Measurements from ENCODE around the gene TMEM72. TPM values are rescaled to one million over a fixed set of nuclear protein-coding genes. Genes with fewer than 3 reads are reported as not detected.
A peak's percentile ranks its signal among the peaks of the same experiment; 100 is the strongest.

The TMEM72 gene
- total RNA-seq, 4 donors from 2014 or later = not detected

DNA sequence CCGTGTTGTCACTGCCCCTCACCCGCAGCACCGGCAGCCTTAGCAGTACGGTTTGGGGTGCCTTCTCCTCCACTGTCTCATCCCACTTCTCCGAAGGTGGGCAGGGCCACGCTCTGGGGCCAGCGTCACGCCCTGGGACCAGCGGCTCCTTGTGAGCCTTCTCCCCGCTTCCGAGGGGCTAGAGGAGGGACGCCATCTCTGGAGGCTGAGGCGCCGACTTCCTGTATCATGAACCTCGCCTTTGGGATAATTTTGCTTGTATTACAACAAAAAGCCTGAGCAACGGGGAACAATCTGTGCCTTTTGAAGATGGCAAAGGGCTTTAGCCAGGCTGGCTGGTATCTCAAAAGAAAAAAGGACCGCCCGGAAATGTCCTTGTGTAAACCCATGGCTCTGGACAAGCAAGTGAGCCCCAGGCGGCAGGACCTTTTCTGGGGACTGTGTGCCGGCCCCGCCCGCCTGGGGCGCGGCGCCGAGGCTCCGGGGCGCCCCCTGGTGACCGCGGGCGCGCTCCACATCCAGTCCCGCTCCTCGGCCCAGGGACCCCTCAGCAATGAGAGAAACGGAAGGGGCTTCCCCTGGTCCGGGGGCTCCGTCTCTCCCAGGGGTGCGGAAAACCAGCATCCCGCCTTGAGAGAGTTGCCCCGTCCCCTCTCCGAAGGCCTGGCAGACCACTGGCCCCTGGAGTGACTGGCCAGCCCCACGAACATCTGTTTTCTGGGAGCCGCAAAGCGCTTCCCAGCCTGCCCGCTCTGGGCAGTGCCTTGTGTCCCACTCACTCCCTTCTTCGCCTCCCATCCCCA, 63.7 kb downstream of the TMEM72 start:
- intact Hi-C loops (cut with DNase I; ENCODE audit: low total_unique reads) = loop anchor here (5.0 kb wide), 1 partner anchor 43 kb away; no protein-coding TSS in a partner anchor
- TF ChIP-seq, protein P1, sequence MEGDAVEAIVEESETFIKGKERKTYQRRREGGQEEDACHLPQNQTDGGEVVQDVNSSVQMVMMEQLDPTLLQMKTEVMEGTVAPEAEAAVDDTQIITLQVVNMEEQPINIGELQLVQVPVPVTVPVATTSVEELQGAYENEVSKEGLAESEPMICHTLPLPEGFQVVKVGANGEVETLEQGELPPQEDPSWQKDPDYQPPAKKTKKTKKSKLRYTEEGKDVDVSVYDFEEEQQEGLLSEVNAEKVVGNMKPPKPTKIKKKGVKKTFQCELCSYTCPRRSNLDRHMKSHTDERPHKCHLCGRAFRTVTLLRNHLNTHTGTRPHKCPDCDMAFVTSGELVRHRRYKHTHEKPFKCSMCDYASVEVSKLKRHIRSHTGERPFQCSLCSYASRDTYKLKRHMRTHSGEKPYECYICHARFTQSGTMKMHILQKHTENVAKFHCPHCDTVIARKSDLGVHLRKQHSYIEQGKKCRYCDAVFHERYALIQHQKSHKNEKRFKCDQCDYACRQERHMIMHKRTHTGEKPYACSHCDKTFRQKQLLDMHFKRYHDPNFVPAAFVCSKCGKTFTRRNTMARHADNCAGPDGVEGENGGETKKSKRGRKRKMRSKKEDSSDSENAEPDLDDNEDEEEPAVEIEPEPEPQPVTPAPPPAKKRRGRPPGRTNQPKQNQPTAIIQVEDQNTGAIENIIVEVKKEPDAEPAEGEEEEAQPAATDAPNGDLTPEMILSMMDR (IDR thresholded peaks at IDR 0.05) = peak in 2 of 3 donors; percentile 72 to 79
- no peak for TF ChIP-seq POLR2A (IDR thresholded peaks at IDR 0.05)
- no peak overlapping the region for H3K4me3 ChIP-seq (ENCODE audit: low read depth, poor library complexity, severe bottlenecking)
- WGBS, 2 donors = 3% methylated on average over 32 to 46 of the region's 46 CpGs
- DNase-seq (ENCODE audit: low spot score in 2 of 2) = peak in 1 of 2 donors; percentile 94

DNA sequence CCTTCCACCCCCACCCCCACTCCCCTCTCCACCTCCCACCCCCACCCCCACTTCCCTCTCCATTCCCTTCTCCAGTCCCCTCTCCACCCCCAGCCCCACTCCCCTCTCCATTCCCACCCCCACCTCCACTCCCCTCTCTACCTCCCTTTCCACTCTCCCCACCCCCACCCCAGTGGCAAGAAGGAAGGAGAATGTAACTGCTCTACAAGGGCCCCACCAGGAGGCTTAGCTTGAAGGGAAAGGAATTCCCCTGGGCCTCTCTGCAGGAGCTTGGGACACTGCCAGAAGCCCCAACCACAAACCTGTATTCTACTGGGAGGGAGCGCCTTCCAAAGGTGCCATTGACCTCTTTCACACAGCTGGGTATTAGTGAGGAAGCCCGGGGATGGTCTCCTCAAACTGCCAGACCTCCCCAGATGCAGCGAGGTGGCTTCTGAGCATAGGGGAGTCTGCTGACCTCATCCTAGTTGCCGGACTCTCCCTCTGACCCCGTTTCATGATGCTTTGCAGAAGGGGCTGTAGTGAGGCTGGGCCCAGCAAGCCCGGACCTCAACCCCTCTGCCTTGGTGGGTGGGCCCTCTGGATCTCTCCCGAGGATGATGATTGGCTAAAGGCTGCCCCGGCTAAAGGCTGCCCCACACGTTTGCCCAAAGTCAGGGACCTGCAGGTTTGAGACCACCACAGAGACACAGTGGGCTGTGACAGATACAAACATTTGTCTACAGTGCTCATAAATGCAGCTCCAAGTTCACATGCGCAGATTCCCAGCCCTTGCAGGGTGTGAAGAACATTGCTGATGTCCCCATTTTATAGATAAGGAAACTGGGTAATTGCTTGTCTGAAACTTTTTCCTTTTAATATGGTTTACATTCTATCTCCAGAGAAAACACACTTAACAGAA, 64.5 kb downstream of the TMEM72 start:
- no peak for DNase-seq (ENCODE audit: low spot score in 2 of 2)
- no peak overlapping the region for H3K4me3 ChIP-seq (ENCODE audit: low read depth, poor library complexity, severe bottlenecking)
- TF ChIP-seq POLR2A (IDR thresholded peaks at IDR 0.05) = no peak
- TF ChIP-seq, protein P1 (IDR thresholded peaks at IDR 0.05) = no peak
- WGBS, 2 donors = 52 to 64% methylated on average over 10 of the region's 10 CpGs
- intact Hi-C loops (cut with DNase I; ENCODE audit: low total_unique reads) = loop anchor here (5.0 kb wide), 1 partner anchor 43 kb away; no protein-coding TSS in a partner anchor

DNA sequence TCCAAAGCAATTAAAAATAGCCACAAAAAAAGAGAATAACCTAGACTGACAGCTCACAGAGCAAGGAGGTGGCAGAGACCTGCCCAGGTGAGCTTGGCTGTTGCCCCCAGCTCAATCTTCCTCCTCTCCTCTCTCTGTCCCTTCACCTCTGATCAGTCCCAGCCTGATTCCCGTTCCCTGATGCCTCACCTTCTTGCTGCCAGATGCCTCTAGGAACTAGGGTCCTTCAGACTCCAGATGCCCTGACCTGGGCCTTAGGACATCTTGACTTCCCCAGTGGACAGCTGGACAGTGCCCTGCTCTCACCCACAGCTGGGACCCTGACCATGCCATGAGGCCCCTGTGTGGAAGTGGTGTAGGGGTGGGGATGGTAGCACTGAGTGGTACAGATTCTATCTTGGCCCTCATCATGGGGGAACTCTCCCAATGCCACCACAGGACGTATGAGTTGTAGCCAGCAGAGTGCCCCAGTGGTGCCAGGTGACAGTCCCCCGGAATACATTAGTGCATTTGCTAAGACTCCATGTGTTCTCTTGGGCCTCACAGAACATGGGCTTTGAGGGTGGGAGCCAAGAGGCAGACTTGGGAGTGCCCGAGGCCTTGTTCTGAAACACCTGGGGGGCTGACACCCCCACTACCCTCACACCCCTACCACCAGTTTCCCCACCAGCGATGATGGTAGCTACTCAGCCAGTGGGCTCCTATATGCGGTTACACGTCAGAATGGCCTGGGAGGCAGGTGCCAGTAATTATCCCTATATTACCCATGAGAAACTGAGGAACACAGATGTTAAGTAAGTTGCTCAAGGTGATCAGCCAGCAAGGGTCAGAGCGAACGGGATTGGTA, 65.4 kb downstream of the TMEM72 start:
- intact Hi-C loops (cut with DNase I; ENCODE audit: low total_unique reads) = loop anchor here (5.0 kb wide), 1 partner anchor 44 kb away; no protein-coding TSS in a partner anchor
- DNase-seq (ENCODE audit: low spot score in 2 of 2) = no peak
- WGBS, 2 donors = 84 to 86% methylated on average over 9 of the region's 9 CpGs
- no peak for TF ChIP-seq POLR2A (IDR thresholded peaks at IDR 0.05)
- TF ChIP-seq, protein P1 (IDR thresholded peaks at IDR 0.05) = no peak
- peak overlapping the region; percentile 16 for H3K4me3 ChIP-seq (ENCODE audit: low read depth, poor library complexity, severe bottlenecking)

DNA sequence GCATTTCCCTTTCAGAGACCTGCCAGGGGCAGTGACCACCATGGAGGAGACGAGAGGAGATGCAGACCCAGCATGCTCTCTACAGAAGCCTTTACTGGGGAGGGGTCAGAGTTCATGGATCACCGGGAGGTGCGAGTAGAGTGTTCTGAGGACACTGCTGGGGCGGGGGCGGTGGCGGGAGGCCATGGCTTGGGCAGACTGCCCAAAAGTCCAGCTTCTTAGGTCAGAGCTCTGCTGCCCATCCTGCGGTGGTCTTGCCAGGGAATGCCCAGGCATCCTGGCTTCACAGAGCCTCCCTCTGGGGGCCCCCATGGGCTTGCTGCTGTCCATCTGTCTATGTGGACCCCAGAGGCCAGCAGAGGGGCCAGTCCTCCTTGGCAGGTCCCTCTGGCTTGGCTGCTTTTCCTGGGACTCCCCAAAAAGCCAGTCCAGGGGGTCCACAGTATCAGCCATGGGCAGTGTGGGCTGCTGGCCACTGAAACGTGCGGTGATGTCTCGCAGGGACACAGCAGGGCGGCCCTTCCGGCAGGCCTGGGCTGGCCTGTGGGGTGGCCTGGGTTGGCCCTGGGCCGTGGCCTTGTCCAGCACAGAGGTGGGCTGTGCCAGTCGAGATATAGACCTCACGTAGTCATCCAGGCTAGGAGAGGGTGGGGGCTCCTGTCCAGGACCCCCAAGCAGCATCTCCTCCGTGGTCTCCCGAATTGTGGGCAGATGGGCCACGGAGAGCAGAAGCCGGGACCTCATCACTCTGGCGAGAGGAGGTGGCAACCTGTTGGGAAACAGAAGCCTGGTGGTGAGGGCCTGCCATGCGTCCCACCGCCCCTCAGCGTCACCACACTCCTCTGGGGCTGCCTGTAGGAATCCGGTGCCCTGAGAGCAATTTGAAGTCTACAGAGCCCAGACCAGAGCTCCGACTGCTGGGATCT, 66.4 kb downstream of the TMEM72 start:
- TF ChIP-seq POLR2A (IDR thresholded peaks at IDR 0.05) = no peak
- TF ChIP-seq, protein P1 (IDR thresholded peaks at IDR 0.05) = no peak
- DNase-seq (ENCODE audit: low spot score in 2 of 2) = no peak
- peak overlapping the region; percentile 30 for H3K4me3 ChIP-seq (ENCODE audit: low read depth, poor library complexity, severe bottlenecking)
- intact Hi-C loops (cut with DNase I; ENCODE audit: low total_unique reads) = loop anchor here (5.0 kb wide), 1 partner anchor 45 kb away; no protein-coding TSS in a partner anchor
- WGBS, 2 donors = 70% methylated on average over 21 of the region's 25 CpGs

Measured in lower leg skin (tissue), 4 donors.